GM21529 (cell line): ENCODE results near the gene SLAIN1.
A peak's percentile ranks its signal among the peaks of the same experiment; 100 is the strongest.

ENCODE experiments used
- ATAC-seq: cut with Tn5 transposase; IDR thresholded peaks from one replicate; pipeline ENCODE4 v1.9.1; 2021; ENCODE audit not compliant: unreplicated experiment

The SLAIN1 gene

GRCh38 chr13:77714119-77714755, 16.8 kb downstream of the SLAIN1 start:
- peak; percentile 44 for ATAC-seq

GRCh38 chr13:77715233-77715891, 17.9 kb downstream of the SLAIN1 start:
- no peak for ATAC-seq

- no peak for ATAC-seq
Observed at GRCh38 chr13:77716692-77717091, 19.2 kb downstream of the SLAIN1 start.

- ATAC-seq, result no peak
Observed at GRCh38 chr13:77717508-77717907, 20.0 kb downstream of the SLAIN1 start.

- ATAC-seq, result no peak
Observed at GRCh38 chr13:77719128-77719527, 21.6 kb downstream of the SLAIN1 start.

GRCh38 chr13:77720988-77721387, 23.5 kb downstream of the SLAIN1 start:
- ATAC-seq, result no peak

GRCh38 chr13:77724092-77724491, 26.6 kb downstream of the SLAIN1 start:
- ATAC-seq, result peak; percentile 37

- ATAC-seq, result no peak
Observed at GRCh38 chr13:77725071-77725470, 27.6 kb downstream of the SLAIN1 start.

- ATAC-seq, result no peak
Observed at GRCh38 chr13:77728265-77729125, 31.0 kb downstream of the SLAIN1 start.

GRCh38 chr13:77729502-77730221, 32.2 kb downstream of the SLAIN1 start:
- peak; percentile 98 for ATAC-seq

- ATAC-seq, result no peak
Observed at GRCh38 chr13:77730572-77730971, 33.1 kb downstream of the SLAIN1 start.

- no peak for ATAC-seq
Observed at GRCh38 chr13:77732287-77732686, 34.8 kb downstream of the SLAIN1 start.

- no peak for ATAC-seq
Observed at GRCh38 chr13:77733674-77734073, 36.2 kb downstream of the SLAIN1 start.

- peak; percentile 69 for ATAC-seq
Observed at GRCh38 chr13:77737583-77738200, 40.2 kb downstream of the SLAIN1 start.

GRCh38 chr13:77740097-77740735, 42.7 kb downstream of the SLAIN1 start:
- no peak for ATAC-seq

- no peak for ATAC-seq
Observed at GRCh38 chr13:77740931-77741596, 43.6 kb downstream of the SLAIN1 start.

GRCh38 chr13:77741597-77741972, 44.1 kb downstream of the SLAIN1 start:
- ATAC-seq, result no peak

- no peak for ATAC-seq
Observed at GRCh38 chr13:77742801-77743200, 45.3 kb downstream of the SLAIN1 start.

GRCh38 chr13:77745784-77746183, 48.3 kb downstream of the SLAIN1 start:
- ATAC-seq, result no peak
